Stimulated activated CD8-positive, alpha-beta memory T cell treated with anti-CD3 and anti-CD28 coated beads, Interleukin-4, amount 100 ng/mL, for 48 hours (primary cell): ENCODE data around the gene BHMT.
"Not testable (repeated sequence)": the region's sequence is repeated elsewhere in the genome, so short reads cannot be mapped to it uniquely, and the experiment has no call there.

Experiments used
- DNase-seq: peaks from one replicate; pipeline ENCODE4 v3.0.0-alpha.2; 2020

The BHMT gene

DNA sequence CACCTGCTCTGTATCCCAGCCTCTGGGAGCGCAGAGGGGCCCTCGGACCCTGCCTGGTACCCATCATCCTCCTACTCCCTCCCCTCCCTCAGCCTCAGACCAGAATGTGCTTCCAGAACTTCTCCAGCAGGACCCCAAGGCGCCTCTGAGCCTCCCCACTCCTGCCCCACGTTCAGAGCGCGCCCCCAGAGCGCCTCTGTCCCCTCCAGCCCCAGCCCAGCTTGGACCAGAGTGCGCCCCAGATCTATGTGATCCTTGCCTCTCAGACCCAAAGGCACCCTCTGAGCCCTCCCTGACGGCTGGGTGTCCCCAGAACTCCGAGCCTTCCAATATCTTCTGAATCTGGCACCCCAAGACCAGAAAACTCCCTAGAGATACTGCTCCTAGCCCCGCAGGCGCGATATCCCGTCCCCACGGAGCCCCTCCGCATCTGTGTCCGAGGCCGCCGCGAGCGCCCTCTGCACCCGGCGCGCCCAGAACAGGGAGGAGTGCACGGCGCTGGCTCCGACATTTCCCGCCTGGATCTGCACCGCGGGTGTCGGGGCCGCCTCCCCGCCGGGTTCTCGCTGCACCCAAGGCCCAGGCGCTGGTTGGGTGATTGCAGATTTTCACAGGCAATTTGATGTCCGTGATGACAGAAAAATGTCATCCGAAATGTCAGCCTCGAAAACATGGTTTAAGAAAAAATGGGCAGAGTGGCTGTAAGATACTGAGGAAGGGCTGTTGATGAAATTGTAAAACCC lies 522 bp downstream of the BHMT start:
- no peak for DNase-seq

- DNase-seq = no peak
Measured at GRCh38 chr5:79112703-79113058, 1.1 kb downstream of the BHMT start.

GRCh38 chr5:79119486-79119885 lies 7.9 kb downstream of the BHMT start:
- DNase-seq = no peak

DNA sequence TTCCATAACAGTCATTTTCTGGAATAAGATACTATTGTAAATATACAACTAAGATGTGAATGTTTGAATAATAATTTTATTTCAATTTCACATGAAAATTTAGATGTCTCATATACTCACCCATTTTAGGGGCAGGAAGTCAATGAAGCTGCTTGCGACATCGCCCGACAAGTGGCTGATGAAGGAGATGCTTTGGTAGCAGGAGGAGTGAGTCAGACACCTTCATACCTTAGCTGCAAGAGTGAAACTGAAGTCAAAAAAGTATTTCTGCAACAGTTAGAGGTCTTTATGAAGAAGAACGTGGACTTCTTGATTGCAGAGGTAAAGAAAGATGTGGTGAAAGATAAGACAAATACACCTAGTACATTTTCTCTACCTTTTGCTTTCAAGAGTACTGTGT lies 8.6 kb downstream of the BHMT start:
- no peak for DNase-seq

DNA sequence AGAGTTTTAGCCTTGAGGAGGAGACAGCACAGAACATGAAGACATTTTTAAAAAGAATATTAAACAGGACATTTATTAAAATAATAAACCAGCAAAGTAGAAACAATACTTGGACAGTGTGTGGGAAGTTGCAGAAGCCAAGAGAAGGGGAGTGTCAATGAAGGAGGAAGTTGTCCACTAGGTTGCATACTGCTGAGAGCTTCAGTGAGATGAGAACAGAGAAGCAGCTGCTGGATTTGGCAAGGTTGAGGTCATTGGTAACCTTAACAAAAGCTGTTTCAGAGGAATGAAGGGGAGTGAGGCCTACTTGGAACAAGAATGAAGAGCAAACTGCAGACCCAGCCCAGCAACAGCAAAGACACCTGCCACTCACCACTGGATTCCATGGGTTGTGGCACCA lies 11.4 kb downstream of the BHMT start:
- DNase-seq = no peak

DNA sequence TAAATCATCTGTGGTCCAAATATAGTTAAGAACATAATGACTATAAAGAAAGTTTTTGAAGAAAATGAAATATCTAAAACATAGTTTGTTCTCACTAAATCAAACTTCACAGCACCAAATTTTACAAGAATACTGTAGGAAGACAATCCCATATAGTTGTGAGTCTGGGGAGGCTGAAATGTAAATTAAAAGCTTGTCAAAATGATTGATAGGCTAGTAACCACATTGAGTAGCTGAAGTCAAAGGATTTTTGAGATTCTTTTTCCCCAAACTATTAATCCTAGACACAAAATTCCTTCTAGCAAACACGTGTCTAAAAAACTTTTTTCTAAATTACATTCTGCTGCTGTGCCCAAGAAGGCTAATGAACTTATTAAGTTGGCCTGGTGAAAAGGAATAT lies 13.0 kb downstream of the BHMT start:
- no peak for DNase-seq

DNA sequence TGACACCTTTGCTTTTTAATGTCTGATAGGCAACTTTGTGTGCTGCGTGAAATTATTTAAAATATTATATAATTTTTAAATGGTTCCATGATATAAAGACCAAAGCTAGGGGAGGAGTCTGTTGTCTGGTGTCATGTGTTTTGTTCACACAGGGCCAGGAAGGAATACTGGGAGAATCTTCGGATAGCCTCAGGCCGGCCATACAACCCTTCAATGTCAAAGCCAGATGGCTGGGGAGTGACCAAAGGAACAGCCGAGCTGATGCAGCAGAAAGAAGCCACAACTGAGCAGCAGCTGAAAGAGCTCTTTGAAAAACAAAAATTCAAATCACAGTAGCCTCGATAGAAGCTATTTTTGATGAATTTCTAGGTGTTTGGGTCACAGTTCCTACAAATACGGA lies 19.2 kb downstream of the BHMT start:
- no peak for DNase-seq

GRCh38 chr5:79133121-79133656 lies 21.6 kb downstream of the BHMT start:
- no peak for DNase-seq

- peak; percentile 82 for DNase-seq
Measured at GRCh38 chr5:79133657-79134451, 22.2 kb downstream of the BHMT start.

GRCh38 chr5:79135790-79136553 lies 24.4 kb downstream of the BHMT start:
- DNase-seq = no peak

- DNase-seq = no peak
Measured at GRCh38 chr5:79136618-79137017, 25.0 kb downstream of the BHMT start.

DNA sequence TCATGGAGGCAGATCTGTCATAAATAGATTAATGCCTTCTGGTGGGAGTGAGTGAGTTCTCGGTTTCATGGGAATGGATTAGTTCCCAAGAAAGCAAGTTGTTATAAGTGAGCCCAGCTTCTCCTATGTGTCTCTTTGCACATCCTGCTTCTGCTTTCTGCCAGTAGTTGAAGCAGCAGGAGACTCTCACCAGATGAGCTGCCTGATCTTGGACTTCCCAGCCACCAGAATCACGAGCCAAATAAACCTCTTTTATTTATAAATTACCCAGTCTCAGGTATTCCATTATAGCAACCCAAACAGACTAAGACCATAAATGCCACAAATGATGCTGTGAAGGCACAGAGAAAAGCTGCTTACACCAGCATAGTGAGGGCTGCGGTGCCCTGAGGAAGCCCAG lies 28.9 kb downstream of the BHMT start:
- no peak for DNase-seq

GRCh38 chr5:79143684-79144379 lies 32.2 kb downstream of the BHMT start:
- DNase-seq = no peak

GRCh38 chr5:79147076-79147475 lies 35.5 kb downstream of the BHMT start:
- no peak for DNase-seq

DNA sequence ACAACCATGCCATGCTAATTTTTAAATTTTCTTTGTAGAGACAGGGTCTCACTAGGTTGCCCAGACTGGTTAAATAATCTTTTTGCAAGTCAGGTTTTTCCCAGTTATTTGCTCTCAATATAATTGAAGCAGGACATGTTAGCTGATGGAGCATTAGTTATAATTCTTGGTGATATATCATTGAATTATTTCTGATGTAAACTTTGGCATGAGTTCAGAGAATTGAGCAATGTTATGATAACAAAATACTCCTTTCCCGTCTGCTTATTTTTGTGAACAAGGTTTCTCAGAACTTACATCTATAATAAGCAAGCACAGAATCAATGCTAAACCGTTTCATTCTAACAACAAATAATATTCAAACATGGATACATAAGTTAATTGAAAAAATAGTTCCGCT lies 37.8 kb downstream of the BHMT start:
- DNase-seq = no peak

GRCh38 chr5:79151942-79152671 lies 40.5 kb downstream of the BHMT start:
- DNase-seq = no peak

DNA sequence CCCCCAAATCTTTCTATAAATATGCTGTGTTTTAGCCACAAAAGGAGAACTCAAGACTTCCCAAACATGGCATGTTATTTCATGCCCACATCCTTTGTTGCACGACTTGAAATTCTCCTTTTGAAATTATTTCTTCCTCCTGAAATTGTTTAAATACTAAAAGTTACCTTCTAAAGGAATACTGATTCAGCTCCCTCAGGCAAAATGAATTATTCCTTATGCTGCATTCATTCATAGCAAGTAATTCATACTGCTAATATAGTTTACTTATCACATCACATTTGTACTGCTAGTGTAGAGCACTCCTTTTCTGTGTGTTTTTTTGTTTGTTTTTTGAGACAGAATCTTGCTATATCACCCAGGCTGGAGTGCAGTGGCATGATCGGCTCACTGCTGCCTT lies 45.7 kb downstream of the BHMT start:
- no peak for DNase-seq

DNA sequence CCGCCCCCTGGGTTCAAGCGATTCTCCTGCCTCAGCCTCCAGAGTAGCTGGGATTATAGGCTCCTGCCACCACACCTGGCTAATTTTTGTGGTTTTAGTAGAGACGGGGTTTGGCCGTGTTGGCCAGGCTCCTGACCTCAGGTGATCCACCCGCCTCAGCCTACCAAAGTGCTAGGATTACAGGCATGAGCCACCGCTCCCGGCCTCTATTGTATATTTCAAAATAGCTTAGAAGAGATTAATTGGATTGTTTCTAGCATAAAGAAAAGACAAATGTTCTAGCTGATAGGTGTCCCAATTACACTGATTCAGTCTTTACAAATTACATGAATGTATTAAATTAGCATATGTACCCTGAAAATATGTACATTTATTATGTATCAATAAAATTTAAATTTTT lies 50.0 kb downstream of the BHMT start:
- not testable (repeated sequence) for DNase-seq

GRCh38 chr5:79168031-79168430 lies 56.4 kb downstream of the BHMT start:
- DNase-seq = no peak

DNA sequence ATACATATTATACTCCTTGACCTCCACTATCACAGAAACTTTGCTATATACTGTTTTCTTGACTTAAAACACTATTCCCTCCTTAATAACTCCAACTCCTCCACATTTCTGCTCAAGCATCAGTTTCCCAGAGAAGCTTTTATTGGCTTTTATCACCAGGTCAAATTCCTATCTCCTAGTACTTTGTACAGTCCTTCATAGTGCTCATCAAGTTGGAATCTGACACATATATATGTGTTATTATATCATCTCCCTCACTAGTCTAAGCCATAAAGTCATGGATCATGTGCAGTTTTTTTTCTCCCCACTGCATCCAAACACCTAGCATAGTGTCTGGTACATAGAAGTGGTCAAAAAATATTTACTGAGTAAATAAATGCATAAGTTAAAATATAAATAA lies 59.1 kb downstream of the BHMT start:
- no peak for DNase-seq

DNA sequence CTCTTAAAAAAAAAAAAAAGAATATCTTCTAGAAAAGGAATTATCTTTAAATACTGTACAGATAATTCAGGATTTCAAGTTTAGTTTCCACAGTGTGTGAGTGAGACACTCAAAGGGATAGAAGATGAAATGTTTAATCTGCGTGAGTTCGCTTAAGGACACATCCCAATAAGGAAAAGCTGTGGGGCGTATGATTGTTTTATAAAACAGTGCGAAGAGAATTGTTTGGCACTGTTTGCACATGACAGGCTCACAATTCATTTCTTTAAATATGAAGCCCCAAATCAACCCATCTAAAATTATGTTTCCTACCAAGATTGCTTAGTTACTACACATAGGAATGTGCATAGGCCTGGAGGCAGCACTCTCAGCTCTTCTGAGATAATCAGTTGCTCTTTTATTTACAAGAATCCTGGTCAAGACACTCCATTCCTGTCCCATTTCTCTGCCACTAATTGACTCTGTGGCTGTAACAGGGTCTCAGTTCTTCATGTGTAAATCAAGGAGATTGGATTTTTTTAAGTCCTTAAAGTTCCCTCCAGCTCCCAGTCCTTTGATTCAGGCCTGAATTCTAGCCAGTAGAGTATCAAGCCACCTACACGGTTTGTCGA lies 60.1 kb downstream of the BHMT start:
- no peak for DNase-seq

DNA sequence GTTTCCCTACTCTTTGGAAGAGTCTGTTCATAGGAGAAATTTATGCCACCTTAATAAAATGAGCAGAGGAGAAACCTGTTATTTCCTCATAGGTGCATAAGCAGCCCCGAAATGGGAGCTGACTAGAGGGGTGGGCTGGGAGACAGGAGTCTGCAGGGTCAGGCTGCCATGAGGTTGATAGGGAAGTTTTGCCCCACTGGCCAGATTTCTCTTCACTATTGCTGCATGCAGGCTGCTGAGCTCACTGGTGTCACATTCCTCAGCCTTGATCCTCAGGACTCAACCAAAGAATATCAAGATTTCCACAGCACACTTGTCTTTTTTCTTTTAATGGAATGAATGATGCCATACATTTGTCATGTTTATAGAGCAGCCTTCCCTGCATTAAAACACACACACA lies 60.7 kb downstream of the BHMT start:
- DNase-seq = no peak
